BLaER1 treated with 17β-estradiol and CSF1 and Interleukin-3, amounts not matched to agents 10 nM and 100 nM (cell line): Measurements from ENCODE around the gene RB1.
"Not testable (repeated sequence)": the region's sequence is repeated elsewhere in the genome, so short reads cannot be mapped to it uniquely, and the experiment has no call there.

Experiments
- H3K27ac ChIP-seq, 11 experiments: shearing (Covaris generic); formaldehyde crosslinking; 2 replicates each; pipeline ENCODE4 v1.8.1; 2022
- H3K27me3 ChIP-seq, 11 experiments: shearing (Covaris generic); formaldehyde crosslinking; 2 replicates each; pipeline ENCODE4 v1.8.1; 2022
- H3K36me3 ChIP-seq, 11 experiments: shearing (Covaris generic); formaldehyde crosslinking; 2 replicates each; pipeline ENCODE4 v1.8.1; 2022
- H3K4me1 ChIP-seq, 10 experiments: shearing (Covaris generic); formaldehyde crosslinking; 2 replicates each; pipeline ENCODE4 v1.8.1; 2022
- H3K4me2 ChIP-seq, 11 experiments: shearing (Covaris generic); formaldehyde crosslinking; 2 replicates each; pipeline ENCODE4 v1.8.1; 2022
- H3K4me3 ChIP-seq, 10 experiments: shearing (Covaris generic); formaldehyde crosslinking; 2 replicates each; pipeline ENCODE4 v1.8.1; 2022
- H3K9ac ChIP-seq, 11 experiments: shearing (Covaris generic); formaldehyde crosslinking; 2 replicates each; pipeline ENCODE4 v1.8.1; 2022
- H3K9me3 ChIP-seq, 11 experiments: shearing (Covaris generic); formaldehyde crosslinking; replicated peaks in 1 of 11; 2 replicates each; pipeline ENCODE4 v1.8.1; 2022
- H4K20me1 ChIP-seq, 11 experiments: shearing (Covaris generic); formaldehyde crosslinking; 2 replicates each; pipeline ENCODE4 v1.8.1; 2022
- Cebpa-rat ChIP-seq, 11 experiments: shearing (Covaris generic); IDR thresholded peaks; 2 replicates each; pipeline ENCODE4 v1.8.1; 2022

RB1 gene

GRCh38 chr13:48424212-48424611 lies 120.7 kb downstream of the RB1 start:
- H3K27ac ChIP-seq: no peak overlapping the region
- no peaks in the 10 kb centered on the region for H4K20me1 ChIP-seq
- no peak overlapping the region for H3K4me2 ChIP-seq
- H3K4me1 ChIP-seq: peaks cover 0 to 18% (median under 1%) of the 10 kb centered on the region in 10 experiments; a peak in 5 of 20 replicates
- H3K27me3 ChIP-seq: no peaks in the 10 kb centered on the region
- no peak overlapping the region for H3K4me3 ChIP-seq
- no peak for TF ChIP-seq Cebpa-rat (IDR thresholded peaks at IDR 0.05)
- peaks cover 18 to 34% (median 27%) of the 10 kb centered on the region in 11 experiments for H3K9me3 ChIP-seq
- H3K36me3 ChIP-seq: peaks cover 7 to 58% (median 34%) of the 10 kb centered on the region in 11 experiments
- H3K9ac ChIP-seq: no peak overlapping the region

- Histone ChIP-seq H4K20me1 (no peaks in the 10 kb centered on the region), H3K9me3 (peaks cover 2 to 16% (median 8%) of the 10 kb centered on the region in 11 experiments; a peak in 19 of 22 replicates), H3K27me3 (no peaks in the 10 kb centered on the region), H3K4me2 (no peak overlapping the region), H3K9ac (no peak overlapping the region), H3K27ac (no peak overlapping the region), H3K4me1 (peaks cover 0 to 32% (median 15%) of the 10 kb centered on the region in 10 experiments; a peak in 16 of 20 replicates), H3K36me3 (peaks cover 7 to 58% (median 36%) of the 10 kb centered on the region in 11 experiments), H3K4me3 (no peak overlapping the region)
- TF ChIP-seq Cebpa-rat (IDR thresholded peaks at IDR 0.05): no peak
Observed at GRCh38 chr13:48426052-48426451, 122.5 kb downstream of the RB1 start.

- not testable (repeated sequence) for H3K27me3 ChIP-seq, H3K27ac ChIP-seq, H3K4me2 ChIP-seq, H3K9me3 ChIP-seq, H4K20me1 ChIP-seq, H3K4me3 ChIP-seq, H3K9ac ChIP-seq
- H3K4me1 ChIP-seq: peaks cover 0 to 40% (median 22%) of the 10 kb centered on the region in 10 experiments; a peak in 18 of 20 replicates
- H3K36me3 ChIP-seq: peaks cover 7 to 58% (median 36%) of the 10 kb centered on the region in 11 experiments
Observed at GRCh38 chr13:48426755-48427298, 123.3 kb downstream of the RB1 start.

GRCh38 chr13:48429036-48429435 lies 125.5 kb downstream of the RB1 start:
- Histone ChIP-seq H3K9me3 (peaks cover 0 to 5% (median 0%) of the 10 kb centered on the region in 11 experiments; a peak in 2 of 22 replicates), H3K27me3 (no peaks in the 10 kb centered on the region), H3K4me1 (peaks cover 0 to 53% (median 22%) of the 10 kb centered on the region in 10 experiments; a peak in 18 of 20 replicates), H4K20me1 (no peaks in the 10 kb centered on the region), H3K4me3 (no peak overlapping the region), H3K27ac (no peak overlapping the region; a peak in 1 of 22 replicates), H3K4me2 (0 out of 22 replicates have a peak overlapping the region, but pooled peaks of 1 of the 11 experiments have one; percentile 23), H3K9ac (no peak overlapping the region), H3K36me3 (peaks cover 7 to 58% (median 40%) of the 10 kb centered on the region in 11 experiments; a peak in 21 of 22 replicates)
- no peak for TF ChIP-seq Cebpa-rat (IDR thresholded peaks at IDR 0.05)

- Histone ChIP-seq H3K4me1 (peaks cover 0 to 61% (median 22%) of the 10 kb centered on the region in 10 experiments; a peak in 18 of 20 replicates), H3K36me3 (peaks cover 7 to 63% (median 44%) of the 10 kb centered on the region in 11 experiments; a peak in 21 of 22 replicates), H3K4me2 (no peak overlapping the region; a peak in 1 of 22 replicates), H3K9me3 (peaks cover 0 to 10% (median 4%) of the 10 kb centered on the region in 11 experiments; a peak in 10 of 22 replicates), H4K20me1 (no peaks in the 10 kb centered on the region), H3K9ac (no peak overlapping the region), H3K4me3 (no peak overlapping the region), H3K27ac (no peak overlapping the region), H3K27me3 (no peaks in the 10 kb centered on the region)
- no peak for TF ChIP-seq Cebpa-rat (IDR thresholded peaks at IDR 0.05)
Observed at GRCh38 chr13:48429886-48430285, 126.3 kb downstream of the RB1 start.

- no peak for TF ChIP-seq Cebpa-rat (IDR thresholded peaks at IDR 0.05)
- H3K27me3 ChIP-seq: no peaks in the 10 kb centered on the region
- H3K9me3 ChIP-seq: peaks cover 0 to 12% (median 4%) of the 10 kb centered on the region in 11 experiments; a peak in 10 of 22 replicates
- no peaks in the 10 kb centered on the region for H4K20me1 ChIP-seq
- H3K4me1 ChIP-seq: peaks cover 6 to 70% (median 24%) of the 10 kb centered on the region in 10 experiments
- peak overlapping the region in 7 of 11 experiments; percentile 2 to 60 (median 17); a peak in 7 of 22 replicates for H3K4me2 ChIP-seq
- H3K9ac ChIP-seq: peak overlapping the region in 1 of 11 experiments; percentile 60; a peak in 1 of 22 replicates
- H3K27ac ChIP-seq: peak overlapping the region in 6 of 11 experiments; percentile 3 to 48 (median 17); a peak in 6 of 22 replicates
- no peak overlapping the region for H3K4me3 ChIP-seq
- peaks cover 6 to 56% (median 43%) of the 10 kb centered on the region in 11 experiments; a peak in 21 of 22 replicates for H3K36me3 ChIP-seq
Observed at GRCh38 chr13:48431431-48431830, 127.9 kb downstream of the RB1 start.

GRCh38 chr13:48431987-48432615 lies 128.6 kb downstream of the RB1 start:
- Histone ChIP-seq H3K9me3 (peaks cover 0 to 12% (median 4%) of the 10 kb centered on the region in 11 experiments; a peak in 8 of 22 replicates), H3K36me3 (peaks cover 4 to 53% (median 37%) of the 10 kb centered on the region in 11 experiments; a peak in 19 of 22 replicates), H4K20me1 (no peaks in the 10 kb centered on the region), H3K4me1 (peaks cover 13 to 71% (median 26%) of the 10 kb centered on the region in 10 experiments), H3K4me2 (peak overlapping the region in 3 of 11 experiments; percentile 28 to 60 (median 47); a peak in 2 of 22 replicates), H3K27me3 (no peaks in the 10 kb centered on the region), H3K27ac (peak overlapping the region in 3 of 11 experiments; percentile 21 to 48 (median 26); a peak in 4 of 22 replicates), H3K4me3 (no peak overlapping the region), H3K9ac (0 out of 22 replicates have a peak overlapping the region, but pooled peaks of 1 of the 11 experiments have one; percentile 60)
- TF ChIP-seq Cebpa-rat (IDR thresholded peaks at IDR 0.05): no peak

GRCh38 chr13:48434200-48434599 lies 130.6 kb downstream of the RB1 start:
- Histone ChIP-seq H4K20me1 (no peaks in the 10 kb centered on the region), H3K9ac (peak overlapping the region in 1 of 11 experiments; percentile 52; a peak in 1 of 22 replicates), H3K4me3 (no peak overlapping the region), H3K27ac (peak overlapping the region in 3 of 11 experiments; percentile 19 to 86 (median 44); a peak in 3 of 22 replicates), H3K4me1 (peaks cover 15 to 86% (median 26%) of the 10 kb centered on the region in 10 experiments), H3K4me2 (peak overlapping the region in 3 of 11 experiments; percentile 69 to 91 (median 82); a peak in 5 of 22 replicates), H3K9me3 (peaks cover 0 to 12% (median 4%) of the 10 kb centered on the region in 11 experiments; a peak in 8 of 22 replicates), H3K36me3 (peaks cover 0 to 65% (median 44%) of the 10 kb centered on the region in 11 experiments; a peak in 20 of 22 replicates), H3K27me3 (no peaks in the 10 kb centered on the region)
- TF ChIP-seq Cebpa-rat (IDR thresholded peaks at IDR 0.05): no peak
